Stimulated activated CD4-positive, alpha-beta T cell treated with anti-CD3 and anti-CD28 coated beads, Interleukin-15, amount 100 ng/mL, for 24 hours (primary cell): ENCODE results near the gene CDC14A.

Source experiments
- DNase-seq: peaks from one replicate; pipeline ENCODE4 v3.0.0-alpha.2; 2020

Gene CDC14A

GRCh38 chr1:100411574-100411973, 59.3 kb downstream of the CDC14A start:
- no peak for DNase-seq

DNA sequence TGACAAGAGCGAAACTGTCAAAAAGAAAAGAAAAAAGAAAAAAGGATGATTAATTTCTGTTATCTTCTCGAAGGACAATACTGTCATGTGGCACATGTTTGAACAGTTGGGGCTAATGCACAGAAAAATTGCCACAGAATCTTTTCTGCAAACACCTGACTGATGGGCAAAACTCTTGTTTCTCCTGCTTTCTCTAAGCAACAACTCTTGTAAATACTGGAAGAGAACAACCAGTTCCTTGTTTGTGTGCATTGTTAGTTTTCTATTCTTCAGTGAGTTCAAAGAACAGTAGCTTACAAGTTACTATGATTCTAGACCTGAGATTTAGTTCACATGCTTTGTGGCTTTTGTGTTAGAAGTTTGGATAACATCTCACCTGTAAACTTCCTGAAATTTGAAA, 60.7 kb downstream of the CDC14A start:
- no peak for DNase-seq

DNA sequence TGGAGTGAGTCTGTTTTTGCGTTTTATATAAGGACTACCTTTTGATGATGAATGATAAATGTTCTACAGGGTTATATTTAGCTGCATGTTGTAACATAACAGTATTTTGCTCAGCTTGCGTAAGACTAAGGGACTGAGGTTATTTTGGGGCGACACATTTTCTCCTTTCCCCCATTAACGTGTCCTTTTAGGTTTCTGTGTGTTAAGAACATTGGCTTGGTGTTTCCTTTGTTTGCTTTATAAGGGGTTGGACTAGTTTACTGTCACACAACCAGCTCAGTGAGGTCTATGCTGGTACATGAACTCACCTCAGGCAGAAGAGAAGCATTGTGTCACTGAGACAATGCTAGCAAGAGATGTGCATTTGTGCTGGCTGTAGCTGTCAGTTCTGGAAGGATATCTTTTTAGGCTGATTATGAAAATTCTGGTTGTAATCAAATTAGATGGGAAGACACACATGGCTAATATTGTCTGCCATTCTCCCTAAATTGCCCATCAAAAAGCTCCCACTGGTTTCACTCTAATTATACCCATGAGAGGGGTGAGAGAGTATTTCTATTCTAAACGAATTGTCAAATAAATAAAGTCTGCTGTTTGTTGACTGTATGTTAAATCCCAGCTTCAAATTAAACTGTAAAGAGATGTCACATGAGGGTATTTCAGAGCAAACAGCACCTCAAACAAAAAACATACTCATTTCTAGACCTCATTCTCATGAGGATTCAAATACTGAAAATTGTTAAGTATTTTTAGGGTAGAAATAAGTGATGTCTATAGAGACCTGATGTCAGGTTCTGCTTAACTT, 62.6 kb downstream of the CDC14A start:
- no peak for DNase-seq

DNA sequence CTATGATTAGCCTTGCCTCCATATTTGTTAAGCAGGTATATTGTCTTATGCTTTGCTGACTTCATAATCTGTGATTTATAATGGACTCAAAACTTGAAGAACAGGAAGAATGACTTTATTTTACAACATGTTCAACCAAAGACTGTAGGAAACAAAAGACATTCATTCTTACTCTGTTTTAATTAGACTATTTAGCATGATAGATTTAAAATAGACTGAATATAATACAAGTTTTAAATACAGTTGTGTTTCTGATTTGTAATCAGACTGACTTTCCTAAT, 63.1 kb downstream of the CDC14A start:
- no peak for DNase-seq

DNA sequence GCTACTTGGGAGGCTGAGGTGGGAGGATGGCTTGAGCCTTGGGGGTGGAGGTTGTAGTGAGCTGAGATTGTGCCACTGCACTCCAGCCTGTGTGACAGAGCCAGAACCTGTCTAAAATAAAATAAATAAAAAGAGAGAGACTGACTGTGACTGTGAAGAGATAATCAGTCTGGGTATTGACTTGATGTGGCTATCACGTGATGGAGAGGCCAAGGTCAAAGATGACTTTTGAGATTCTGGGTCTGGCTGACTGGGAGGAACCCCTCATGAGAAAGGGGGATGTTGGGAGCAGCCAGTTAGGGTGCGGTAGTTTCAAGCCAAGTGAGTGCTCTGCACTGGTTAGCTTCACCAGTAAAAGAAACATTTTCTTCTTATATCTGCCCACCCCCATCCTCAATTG, 66.8 kb downstream of the CDC14A start:
- DNase-seq, result no peak

GRCh38 chr1:100422065-100422464, 69.8 kb downstream of the CDC14A start:
- DNase-seq, result no peak

DNA sequence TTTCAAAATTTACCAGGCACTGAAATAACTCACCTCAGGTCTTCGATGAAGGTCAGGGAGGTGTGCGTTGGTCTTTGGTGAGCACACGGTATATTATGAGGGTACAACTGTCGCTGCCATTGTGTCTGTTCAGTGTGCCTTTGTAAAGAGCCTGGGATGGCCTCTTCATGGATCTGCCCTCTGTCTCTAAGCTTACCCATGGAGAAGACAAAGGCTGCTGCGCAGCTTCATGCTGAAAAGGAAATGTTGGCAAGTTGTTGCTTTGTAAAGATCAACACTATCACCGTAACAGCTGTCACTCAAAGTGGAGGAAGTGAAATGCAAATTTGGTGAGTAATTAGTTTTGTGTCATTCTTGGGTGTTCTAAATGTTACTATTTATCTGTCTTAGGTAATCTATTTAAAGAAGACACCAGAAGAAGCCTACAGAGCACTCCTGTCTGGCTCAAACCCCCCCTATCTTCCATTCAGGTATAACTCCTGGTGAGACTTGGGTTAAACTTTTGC, 71.6 kb downstream of the CDC14A start:
- DNase-seq, result no peak

GRCh38 chr1:100428160-100428559, 75.9 kb downstream of the CDC14A start:
- DNase-seq, result peak; percentile 28

DNA sequence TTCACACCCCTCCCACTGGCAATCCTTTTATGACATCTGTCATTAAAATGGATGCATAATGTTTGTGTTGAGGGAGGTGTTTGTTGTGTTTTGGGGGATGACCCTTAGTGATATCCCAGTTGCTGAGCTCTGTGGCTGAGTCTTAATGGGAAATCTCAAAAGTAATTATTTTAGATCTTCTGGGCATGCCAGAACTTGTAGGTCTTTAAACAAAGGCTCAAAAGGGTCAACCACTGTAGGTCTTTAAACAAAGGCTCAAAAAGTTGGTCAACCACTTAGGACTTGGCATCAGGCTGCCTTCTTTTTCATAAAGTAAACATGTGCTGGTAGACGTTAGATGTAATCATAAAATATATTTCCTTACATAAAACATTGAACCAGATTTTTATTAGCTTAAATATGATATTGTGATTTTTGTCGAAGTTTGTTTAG, 78.0 kb downstream of the CDC14A start:
- no peak for DNase-seq

DNA sequence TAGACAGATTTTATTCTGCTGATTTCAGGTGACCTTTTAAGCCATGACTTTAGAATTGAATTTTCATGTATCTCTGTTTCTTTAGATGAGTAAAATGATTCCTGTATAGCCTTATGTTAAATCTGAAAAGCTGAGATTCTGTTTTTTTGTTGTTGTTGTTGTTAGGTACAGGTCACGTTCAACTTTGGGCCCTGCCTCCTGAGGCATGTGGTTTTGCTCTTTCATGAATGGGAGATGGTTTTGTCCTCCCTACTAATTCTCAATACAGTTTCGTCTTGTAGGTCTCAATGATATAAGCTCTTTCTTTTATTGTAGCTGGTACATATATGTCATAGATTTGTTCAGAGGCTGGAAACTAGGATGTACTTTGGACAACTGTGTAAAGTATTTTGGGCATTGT, 79.6 kb downstream of the CDC14A start:
- no peak for DNase-seq

- DNase-seq, result no peak
These were observed 81.3 kb downstream of the CDC14A start for GRCh38 chr1:100433563-100433962.

DNA sequence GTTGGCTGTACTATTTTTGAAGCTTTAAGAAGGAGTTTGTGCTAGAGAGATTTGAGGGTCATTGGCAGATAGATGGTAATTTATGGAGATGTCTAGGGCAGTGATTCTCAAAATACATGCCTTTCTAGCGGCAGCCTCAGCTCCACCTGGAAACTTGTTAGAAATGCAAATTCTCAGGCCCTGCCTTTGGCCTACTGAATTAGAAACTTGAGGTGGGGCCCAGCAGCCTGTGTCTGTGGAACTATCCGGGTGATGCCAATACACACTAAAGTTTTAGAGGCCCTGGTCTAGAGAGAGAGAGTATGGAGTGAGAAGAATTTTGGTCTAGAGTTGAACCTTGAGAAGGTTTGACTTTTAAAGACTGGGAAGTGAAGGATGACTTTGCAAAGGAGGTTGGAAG, 82.5 kb downstream of the CDC14A start:
- DNase-seq, result no peak

DNA sequence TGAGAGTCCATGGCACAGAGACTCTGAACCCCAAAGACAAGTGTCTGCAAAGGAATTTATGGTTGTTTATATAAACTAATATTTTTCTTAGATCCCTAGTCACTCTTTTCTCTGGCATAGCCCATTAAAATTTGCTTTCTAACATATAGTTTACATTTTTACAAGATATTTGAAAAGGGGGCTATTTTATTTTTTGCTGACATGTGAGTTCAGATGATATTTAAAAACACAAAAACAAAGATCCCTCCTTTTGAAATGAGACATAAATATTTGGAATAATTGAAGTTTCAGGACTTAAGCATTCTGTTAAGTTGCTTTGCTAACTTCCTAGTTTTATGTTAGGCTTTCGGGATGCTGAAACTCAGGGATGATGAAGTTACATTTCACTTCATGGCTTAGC, 86.1 kb downstream of the CDC14A start:
- no peak for DNase-seq

- DNase-seq, result no peak
These were observed 86.5 kb downstream of the CDC14A start for GRCh38 chr1:100438789-100439188.

- peak; percentile 80 for DNase-seq
These were observed 87.9 kb downstream of the CDC14A start for GRCh38 chr1:100440075-100440809.

DNA sequence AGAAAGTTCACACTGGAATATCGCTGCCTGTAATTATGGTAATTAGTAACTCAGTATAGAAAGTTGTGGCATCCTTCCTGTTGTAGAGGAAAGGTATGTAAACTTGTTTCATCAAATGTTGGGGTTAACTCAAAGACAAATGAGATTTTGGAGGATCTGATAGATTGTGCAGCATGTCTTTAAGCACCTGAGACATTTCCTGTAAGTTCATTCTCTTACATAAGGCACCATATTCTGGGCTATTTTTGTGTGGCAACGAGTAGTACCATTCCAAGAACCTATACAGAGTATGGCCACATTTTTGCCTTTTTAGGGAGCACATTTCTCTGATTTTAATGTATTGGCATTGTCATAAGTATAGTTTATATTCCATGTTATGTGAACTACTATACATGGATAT, 88.8 kb downstream of the CDC14A start:
- no peak for DNase-seq

DNA sequence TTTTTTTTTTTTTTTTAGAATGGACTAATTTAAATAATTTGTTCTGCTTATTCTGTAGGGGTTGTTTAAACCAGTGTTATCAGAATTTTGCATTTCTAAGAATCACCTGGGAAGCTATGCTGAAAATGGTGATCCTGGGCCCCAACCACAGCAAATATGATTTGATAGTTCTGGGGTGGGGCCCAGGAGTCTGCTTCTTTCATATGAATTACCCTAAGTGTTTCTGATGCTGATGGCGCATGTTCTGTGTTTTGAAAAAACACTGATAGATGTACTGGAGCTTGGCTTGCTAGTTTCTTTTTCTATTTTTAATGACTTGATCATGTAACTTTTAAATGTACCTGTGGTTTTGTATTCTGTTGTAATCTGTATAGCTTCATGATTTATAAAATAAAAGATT, 89.3 kb downstream of the CDC14A start:
- DNase-seq, result peak; percentile 38

DNA sequence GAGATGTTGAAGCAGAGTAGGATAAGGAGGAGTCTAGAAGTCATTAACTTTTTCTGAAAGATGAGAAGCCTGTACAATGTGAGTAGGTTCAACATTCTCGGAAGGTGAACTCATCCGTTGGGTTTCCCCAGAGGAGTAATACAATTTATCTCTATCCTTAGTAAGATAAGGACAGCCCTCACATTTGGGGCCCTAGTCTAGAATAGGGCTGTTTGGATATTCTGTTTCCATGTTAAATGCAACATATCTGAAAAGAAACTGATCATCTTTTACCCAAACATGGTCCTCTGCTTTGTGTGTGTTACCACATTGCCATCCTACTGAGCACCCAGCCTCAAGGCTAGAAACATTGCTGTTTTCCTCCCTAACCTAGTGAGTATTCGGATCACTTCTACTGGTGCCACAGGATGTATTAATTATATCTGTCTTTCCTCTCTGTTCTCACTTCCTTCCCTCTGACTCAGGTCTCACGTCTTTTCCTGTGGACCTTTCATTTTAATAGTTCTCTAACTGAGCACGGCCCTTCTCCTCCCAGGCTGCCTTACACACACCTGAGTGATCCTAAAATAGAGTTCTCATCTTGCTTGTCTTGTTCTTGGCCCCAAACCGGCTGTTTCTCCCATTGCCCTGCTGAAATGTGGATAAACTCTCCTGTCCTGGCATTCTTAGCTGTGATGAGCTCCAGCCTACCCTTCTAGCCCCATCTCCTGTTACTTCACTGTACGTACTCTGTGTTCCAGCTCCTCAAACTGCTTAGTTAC, 91.7 kb downstream of the CDC14A start:
- peak; percentile 39 for DNase-seq

DNA sequence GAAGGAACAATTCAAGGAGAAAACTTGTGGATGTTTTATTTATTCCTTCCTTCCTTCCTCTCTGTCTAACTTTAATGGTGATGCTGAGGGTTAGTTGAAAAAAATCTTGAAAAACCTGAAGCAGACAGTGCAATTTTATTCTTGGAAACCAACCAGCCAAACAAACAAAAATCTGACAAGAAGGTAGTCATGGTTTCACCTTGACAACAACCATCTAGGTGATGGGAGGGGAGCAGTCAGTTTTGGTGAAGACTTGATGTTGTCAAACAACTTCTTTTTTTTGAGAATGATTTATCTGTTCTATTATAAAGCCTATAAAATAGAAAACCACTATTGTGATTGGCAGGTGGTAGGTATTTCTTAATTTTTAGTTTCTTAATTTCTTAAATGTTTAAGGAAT, 93.3 kb downstream of the CDC14A start:
- no peak for DNase-seq

GRCh38 chr1:100448366-100448765, 96.1 kb downstream of the CDC14A start:
- no peak for DNase-seq

DNA sequence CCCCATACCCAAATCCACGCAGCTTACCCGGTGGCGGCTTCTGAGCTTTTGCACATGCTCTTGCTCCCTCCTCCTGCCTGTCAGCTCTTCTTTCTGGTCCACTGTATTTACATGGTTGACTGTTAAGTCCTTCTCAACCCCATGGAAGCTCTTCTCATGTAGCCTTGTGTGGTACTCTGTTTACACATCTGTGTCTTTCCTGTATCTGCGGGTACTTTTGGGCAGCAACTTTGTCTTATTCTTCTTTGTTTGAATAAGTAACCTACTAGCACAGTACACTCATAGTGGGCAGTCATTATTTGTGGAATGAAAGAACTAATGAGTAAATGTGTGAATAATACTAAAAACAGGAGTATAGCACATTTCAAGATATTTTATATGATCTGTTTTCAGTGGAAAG, 97.2 kb downstream of the CDC14A start:
- no peak for DNase-seq

GRCh38 chr1:100452641-100453040, 100.3 kb downstream of the CDC14A start:
- DNase-seq, result no peak

DNA sequence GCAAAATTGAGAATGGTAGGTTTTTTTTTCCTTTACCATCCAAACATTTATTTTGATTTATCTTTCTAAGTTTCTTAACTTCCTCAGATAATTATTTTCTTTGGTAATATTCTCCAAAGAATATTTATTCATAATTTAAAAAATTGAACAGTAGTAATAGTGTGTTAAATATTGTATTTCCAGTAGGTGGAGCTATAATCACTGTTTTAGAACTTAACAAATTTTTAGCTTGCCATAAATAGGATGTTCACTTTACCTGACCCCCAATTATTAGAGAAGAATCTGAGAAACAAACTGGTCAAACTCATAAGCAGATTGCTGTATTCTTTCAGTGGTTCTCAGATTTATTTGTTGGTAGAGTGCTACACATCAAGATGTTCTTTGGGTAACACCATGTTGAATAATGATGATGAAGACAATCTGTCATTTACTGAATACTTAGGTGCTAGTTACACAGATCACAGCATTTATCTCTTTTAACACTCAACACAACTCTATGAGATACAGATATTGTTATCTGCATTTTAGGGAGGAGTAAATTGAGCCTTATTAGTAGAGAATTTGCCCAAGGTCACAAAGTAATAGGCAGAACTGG, 103.3 kb downstream of the CDC14A start:
- no peak for DNase-seq
